HG03457 (cell line): Measurements from ENCODE around the gene LY86.
"Not testable (repeated sequence)": the region's sequence is repeated elsewhere in the genome, so short reads cannot be mapped to it uniquely, and the experiment has no call there.

ENCODE experiments used
- ATAC-seq: cut with Tn5 transposase; IDR thresholded peaks from one replicate; pipeline ENCODE4 v1.9.1; 2021; ENCODE audit warnings: moderate number of reproducible peaks; ENCODE audit not compliant: unreplicated experiment

Gene LY86

GRCh38 chr6:6595025-6595424 is 6.5 kb downstream of the LY86 start:
- no peak for ATAC-seq

GRCh38 chr6:6595952-6596351 is 7.4 kb downstream of the LY86 start:
- no peak for ATAC-seq

- ATAC-seq = no peak
Observed at GRCh38 chr6:6596529-6597328, 8.2 kb downstream of the LY86 start.

GRCh38 chr6:6597682-6598081 is 9.2 kb downstream of the LY86 start:
- ATAC-seq = no peak

- ATAC-seq = no peak
Observed at GRCh38 chr6:6599468-6599873, 11.0 kb downstream of the LY86 start.

- no peak for ATAC-seq
Observed at GRCh38 chr6:6600875-6601274, 12.4 kb downstream of the LY86 start.

- no peak for ATAC-seq
Observed at GRCh38 chr6:6602262-6602661, 13.7 kb downstream of the LY86 start.

- no peak for ATAC-seq
Observed at GRCh38 chr6:6603317-6603716, 14.8 kb downstream of the LY86 start.

- ATAC-seq = no peak
Observed at GRCh38 chr6:6604015-6604414, 15.5 kb downstream of the LY86 start.

- no peak for ATAC-seq
Observed at GRCh38 chr6:6604566-6604965, 16.0 kb downstream of the LY86 start.

- ATAC-seq = no peak
Observed at GRCh38 chr6:6605873-6606272, 17.4 kb downstream of the LY86 start.

- ATAC-seq = not testable (repeated sequence)
Observed at GRCh38 chr6:6606391-6607030, 18.0 kb downstream of the LY86 start.

GRCh38 chr6:6609450-6609849 is 20.9 kb downstream of the LY86 start:
- ATAC-seq = no peak

- peak; percentile 87 for ATAC-seq
Observed at GRCh38 chr6:6610031-6610591, 21.6 kb downstream of the LY86 start.

- no peak for ATAC-seq
Observed at GRCh38 chr6:6611486-6611885, 23.0 kb downstream of the LY86 start.

GRCh38 chr6:6612308-6612707 is 23.8 kb downstream of the LY86 start:
- no peak for ATAC-seq

- not testable (repeated sequence) for ATAC-seq
Observed at GRCh38 chr6:6613103-6613718, 24.7 kb downstream of the LY86 start.

GRCh38 chr6:6614096-6614982 is 25.8 kb downstream of the LY86 start:
- ATAC-seq = no peak

- ATAC-seq = no peak
Observed at GRCh38 chr6:6614983-6615349, 26.4 kb downstream of the LY86 start.

GRCh38 chr6:6616656-6617055 is 28.1 kb downstream of the LY86 start:
- ATAC-seq = no peak
